Occipital lobe (tissue), 2 donors: ENCODE results near the gene UAP1. TPM values are rescaled to one million over a fixed set of nuclear protein-coding genes. Genes with fewer than 3 reads are reported as not detected.
"Not testable (repeated sequence)": the region's sequence is repeated elsewhere in the genome, so short reads cannot be mapped to it uniquely, and the experiment has no call there.

Source experiments
- DNase-seq: peaks from one replicate; lab custom pipeline; 2025; lab: John Stamatoyannopoulos, UW
- total RNA-seq: library from RNA; depleted of rRNA; stranded (reverse); fragments of >200 nt; gene quantifications from one replicate; pipeline ENCODE4 v1.2.3, GENCODE V29; 2014

The UAP1 gene
- total RNA-seq, 1 donor from 2014 or later = 45.7 TPM

GRCh38 chr1:162564762-162565218 lies 3.3 kb downstream of the UAP1 start:
- DNase-seq = no peak

- DNase-seq = no peak
Measured at GRCh38 chr1:162565460-162565859, 3.9 kb downstream of the UAP1 start.

- DNase-seq = no peak
Measured at GRCh38 chr1:162566870-162567269, 5.3 kb downstream of the UAP1 start.

GRCh38 chr1:162568802-162569201 lies 7.3 kb downstream of the UAP1 start:
- no peak for DNase-seq

- DNase-seq = no peak
Measured at GRCh38 chr1:162570718-162571117, 9.2 kb downstream of the UAP1 start.

GRCh38 chr1:162571121-162571520 lies 9.6 kb downstream of the UAP1 start:
- not testable (repeated sequence) for DNase-seq

GRCh38 chr1:162571696-162572095 lies 10.2 kb downstream of the UAP1 start:
- DNase-seq = no peak

GRCh38 chr1:162573136-162573535 lies 11.6 kb downstream of the UAP1 start:
- no peak for DNase-seq

- DNase-seq = no peak
Measured at GRCh38 chr1:162578071-162578700, 16.7 kb downstream of the UAP1 start.

- no peak for DNase-seq
Measured at GRCh38 chr1:162578936-162579335, 17.4 kb downstream of the UAP1 start.

- no peak for DNase-seq
Measured at GRCh38 chr1:162580308-162580707, 18.8 kb downstream of the UAP1 start.

GRCh38 chr1:162582901-162583300 lies 21.4 kb downstream of the UAP1 start:
- DNase-seq = not testable (repeated sequence)

- not testable (repeated sequence) for DNase-seq
Measured at GRCh38 chr1:162585101-162585500, 23.6 kb downstream of the UAP1 start.

GRCh38 chr1:162587347-162587746 lies 25.8 kb downstream of the UAP1 start:
- no peak for DNase-seq

GRCh38 chr1:162587761-162588260 lies 26.3 kb downstream of the UAP1 start:
- no peak for DNase-seq

- no peak for DNase-seq
Measured at GRCh38 chr1:162590101-162590500, 28.6 kb downstream of the UAP1 start.

GRCh38 chr1:162590686-162591085 lies 29.2 kb downstream of the UAP1 start:
- DNase-seq = no peak

GRCh38 chr1:162596514-162597170 lies 35.1 kb downstream of the UAP1 start:
- DNase-seq = no peak

GRCh38 chr1:162599451-162599850 lies 37.9 kb downstream of the UAP1 start:
- DNase-seq = no peak

- DNase-seq = not testable (repeated sequence)
Measured at GRCh38 chr1:162603117-162603516, 41.6 kb downstream of the UAP1 start.

- no peak for DNase-seq
Measured at GRCh38 chr1:162605225-162605927, 43.9 kb downstream of the UAP1 start.

- no peak for DNase-seq
Measured at GRCh38 chr1:162609306-162609705, 47.8 kb downstream of the UAP1 start.
